ENCODE data around the gene CARM1.
"Not testable (repeated sequence)": the region's sequence is repeated elsewhere in the genome, so short reads cannot be mapped to it uniquely, and the experiment has no call there.

The CARM1 gene

DNA sequence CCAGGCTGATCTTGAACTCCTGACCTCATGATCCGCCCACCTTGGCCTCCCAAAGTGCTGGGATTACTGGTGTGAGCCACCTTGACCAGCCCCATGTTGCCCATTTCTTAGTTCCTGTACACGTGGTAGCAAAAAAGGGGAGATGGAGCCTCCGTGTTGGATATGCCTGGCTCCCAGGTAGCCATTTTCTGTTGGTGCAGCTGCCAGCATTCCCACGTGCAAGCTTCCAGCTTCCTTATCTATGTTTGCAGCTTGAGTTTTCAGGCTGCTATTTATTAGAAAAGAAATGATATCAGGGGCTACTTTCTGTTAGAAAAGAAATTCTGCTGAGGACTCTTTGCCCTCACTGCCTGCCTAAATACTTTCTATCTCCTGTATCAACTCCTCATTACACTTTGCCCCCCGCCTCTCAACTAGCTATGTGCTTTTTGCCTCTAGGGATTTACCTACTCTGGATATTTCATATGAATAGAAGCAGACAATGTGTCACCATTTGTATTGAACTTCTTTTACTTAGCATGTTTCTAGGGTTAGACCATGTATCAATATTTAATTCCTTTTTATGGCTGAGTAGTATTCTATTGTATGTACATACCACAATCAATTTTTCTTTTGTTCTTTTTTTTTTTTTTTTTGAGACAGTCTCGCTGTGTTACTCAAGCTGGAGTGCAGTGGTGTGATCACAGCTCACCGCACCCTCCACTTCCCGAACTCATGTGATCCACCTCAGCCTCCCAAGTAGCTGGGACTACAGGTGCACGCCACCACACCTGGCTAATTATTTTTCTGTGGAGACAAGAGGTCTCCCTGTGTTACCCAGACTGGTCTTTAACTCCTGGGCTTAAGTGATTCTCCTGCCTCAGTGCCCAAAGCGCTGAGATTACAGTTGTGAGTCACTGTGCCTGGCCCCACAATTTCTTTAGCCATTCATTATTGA is 32.0 kb upstream of the CARM1 start:
- no peak for DNase-seq (ENCODE audit: low read depth, low spot score)
- H3K4me3 ChIP-seq (ENCODE audit: low read length), result no peak overlapping the region

- H3K4me3 ChIP-seq (ENCODE audit: low read length), result no peak overlapping the region
- no peak for DNase-seq (ENCODE audit: low read depth, low spot score)
These were observed 28.6 kb upstream of the CARM1 start for GRCh38 chr19:10842788-10843187.

DNA sequence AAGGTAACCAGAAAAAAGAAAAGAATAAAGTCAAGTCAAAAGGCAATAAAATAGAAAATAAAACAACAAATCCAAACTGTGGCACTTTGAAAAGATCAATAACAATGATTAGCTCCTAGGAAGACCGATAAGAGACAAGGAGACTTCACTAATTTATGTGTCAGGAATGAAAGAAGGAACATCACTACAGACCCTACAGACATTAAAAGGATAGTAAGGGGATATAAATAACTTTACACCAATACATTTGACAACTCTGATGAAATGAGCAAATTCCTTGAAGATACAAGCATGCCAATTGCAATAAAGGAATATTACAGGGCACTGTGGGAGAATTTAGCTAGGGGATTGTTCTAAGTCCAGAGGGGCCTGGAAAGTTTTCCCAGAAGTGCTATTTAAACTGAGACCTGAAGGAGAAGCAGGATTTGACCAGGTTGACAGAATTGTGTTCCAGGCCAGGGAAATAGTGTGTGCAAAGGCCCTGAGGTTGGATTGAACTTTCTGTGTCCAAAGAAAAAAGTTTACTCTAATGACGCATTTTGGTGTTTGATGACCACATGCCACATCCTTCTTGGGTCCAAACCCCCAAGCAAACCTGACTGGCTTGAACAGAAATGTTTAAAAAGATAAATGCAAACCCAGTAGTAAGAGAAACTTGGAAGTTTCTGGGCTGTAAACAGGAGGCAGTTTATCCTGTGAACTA is 24.7 kb upstream of the CARM1 start:
- no peak overlapping the region for H3K4me3 ChIP-seq (ENCODE audit: low read length)
- DNase-seq (ENCODE audit: low read depth, low spot score), result no peak

DNA sequence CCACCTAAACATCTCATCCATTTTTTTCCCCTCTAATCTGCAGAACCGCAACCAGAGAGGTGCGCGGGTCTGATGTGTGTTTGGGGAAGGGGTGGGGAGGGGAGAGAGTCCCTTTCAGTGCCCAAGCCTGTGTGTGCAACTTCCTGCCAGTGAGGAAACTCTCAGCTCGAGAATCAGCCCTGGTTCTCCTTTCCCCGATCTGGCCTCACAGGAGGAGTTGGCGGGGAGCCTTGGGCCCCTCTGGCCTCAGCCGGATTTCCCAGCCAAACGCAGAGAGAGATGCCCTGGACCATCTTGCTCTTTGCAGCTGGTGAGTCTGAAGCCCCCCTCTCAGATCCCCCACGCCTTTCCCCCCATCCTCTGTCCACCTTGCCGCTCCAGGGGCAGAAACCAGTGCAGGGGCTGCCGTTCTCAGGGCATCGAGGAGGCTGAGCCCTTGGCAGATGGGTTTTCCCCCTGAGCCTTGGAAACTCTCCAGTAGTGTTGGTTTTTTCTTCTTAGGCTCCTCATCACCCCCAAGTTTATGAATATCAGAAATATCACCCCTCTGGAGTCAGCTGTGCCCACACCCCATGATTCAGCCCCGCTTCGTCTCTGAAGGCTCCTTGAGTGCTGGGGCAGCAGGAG is 23.0 kb upstream of the CARM1 start, which contains the start of gene C19orf38:
C19orf38 (plus strand) TSS at position 186 of the 627 bp plus-strand sequence; CDS start at position 280, 94 bp downstream.
- no peak for DNase-seq (ENCODE audit: low read depth, low spot score)
- no peak within 1 kb of the TSS for H3K4me3 ChIP-seq (ENCODE audit: low read length)

DNA sequence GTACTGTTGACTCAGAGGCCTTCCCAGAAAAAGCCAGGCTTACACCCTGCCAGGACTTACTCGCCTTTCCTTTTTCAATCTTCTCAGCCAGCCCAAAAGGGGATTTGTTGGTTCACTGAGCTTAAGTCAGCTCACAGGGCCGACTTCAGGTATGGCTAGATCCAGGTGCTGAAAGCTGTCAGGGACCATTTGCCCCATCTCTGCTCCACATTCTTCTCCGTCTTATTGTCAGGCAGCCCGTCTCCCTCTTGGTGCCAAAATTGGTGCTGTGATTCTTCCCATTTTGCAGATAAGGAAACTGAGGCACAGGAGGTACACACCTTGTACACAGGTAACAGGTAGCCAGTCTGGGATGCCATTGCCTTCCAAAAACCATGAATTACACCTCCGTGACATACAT is 20.7 kb upstream of the CARM1 start:
- H3K4me3 ChIP-seq (ENCODE audit: low read length), result no peak overlapping the region
- no peak for DNase-seq (ENCODE audit: low read depth, low spot score)

GRCh38 chr19:10852098-10852800 is 19.1 kb upstream of the CARM1 start:
- no peak for DNase-seq (ENCODE audit: low read depth, low spot score)
- H3K4me3 ChIP-seq (ENCODE audit: low read length), result no peak overlapping the region

DNA sequence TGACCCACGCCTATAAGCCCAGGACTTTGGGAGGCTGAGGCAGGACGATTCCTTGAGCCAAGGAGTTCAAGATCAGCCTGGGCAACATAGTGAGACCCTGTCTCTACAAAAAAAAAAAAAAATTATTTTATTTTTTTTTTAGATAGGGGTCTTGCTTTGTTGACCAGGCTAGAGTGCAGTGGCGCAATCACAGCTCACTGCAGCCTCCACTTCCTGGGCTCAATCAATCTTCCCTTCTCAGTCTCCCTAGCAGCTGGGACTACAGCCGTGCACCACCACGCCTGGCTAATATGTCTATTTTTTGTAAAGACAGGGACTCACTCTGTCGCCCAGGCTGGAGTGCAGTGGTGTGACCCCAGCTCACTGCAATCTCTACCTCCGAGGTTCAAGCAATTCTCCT is 18.4 kb upstream of the CARM1 start:
- no peak for DNase-seq (ENCODE audit: low read depth, low spot score)
- H3K4me3 ChIP-seq (ENCODE audit: low read length), result no peak overlapping the region

DNA sequence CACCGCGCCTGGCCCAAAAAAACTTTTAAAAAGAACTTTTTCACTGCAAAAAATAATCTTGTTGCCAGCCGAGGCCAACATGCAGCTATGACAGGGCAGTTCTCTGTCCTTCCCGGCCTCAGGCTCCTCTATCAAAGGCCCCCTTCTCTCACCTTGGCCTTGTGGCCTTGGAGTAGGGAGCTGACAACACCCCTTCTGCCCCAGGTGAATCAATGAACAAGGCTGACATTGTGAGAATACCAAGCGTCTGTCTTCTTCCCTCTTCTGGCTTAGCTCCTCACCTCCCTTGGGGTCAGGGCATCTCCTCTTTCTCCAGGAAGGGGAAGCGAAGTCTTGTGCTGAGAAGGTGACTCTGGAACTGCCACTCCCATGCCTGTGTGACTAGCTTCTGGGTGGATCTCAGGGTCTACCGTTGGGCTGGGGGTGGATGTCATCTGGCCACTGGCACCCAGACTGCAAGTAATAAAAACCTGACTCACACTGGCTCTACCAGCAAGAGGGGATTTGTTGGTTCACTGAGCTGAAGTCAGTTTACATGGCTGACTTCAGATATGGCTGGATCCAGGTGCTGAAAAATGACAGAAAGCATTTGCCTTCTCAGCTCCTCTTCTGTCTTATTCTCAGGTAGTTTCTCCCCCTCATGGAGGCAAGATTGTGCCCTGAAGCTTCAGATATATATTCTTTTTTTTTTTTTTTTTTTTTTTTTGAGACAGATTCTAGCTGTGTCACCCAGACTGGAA is 16.8 kb upstream of the CARM1 start:
- H3K4me3 ChIP-seq (ENCODE audit: low read length), result no peak overlapping the region
- DNase-seq (ENCODE audit: low read depth, low spot score), result no peak

DNA sequence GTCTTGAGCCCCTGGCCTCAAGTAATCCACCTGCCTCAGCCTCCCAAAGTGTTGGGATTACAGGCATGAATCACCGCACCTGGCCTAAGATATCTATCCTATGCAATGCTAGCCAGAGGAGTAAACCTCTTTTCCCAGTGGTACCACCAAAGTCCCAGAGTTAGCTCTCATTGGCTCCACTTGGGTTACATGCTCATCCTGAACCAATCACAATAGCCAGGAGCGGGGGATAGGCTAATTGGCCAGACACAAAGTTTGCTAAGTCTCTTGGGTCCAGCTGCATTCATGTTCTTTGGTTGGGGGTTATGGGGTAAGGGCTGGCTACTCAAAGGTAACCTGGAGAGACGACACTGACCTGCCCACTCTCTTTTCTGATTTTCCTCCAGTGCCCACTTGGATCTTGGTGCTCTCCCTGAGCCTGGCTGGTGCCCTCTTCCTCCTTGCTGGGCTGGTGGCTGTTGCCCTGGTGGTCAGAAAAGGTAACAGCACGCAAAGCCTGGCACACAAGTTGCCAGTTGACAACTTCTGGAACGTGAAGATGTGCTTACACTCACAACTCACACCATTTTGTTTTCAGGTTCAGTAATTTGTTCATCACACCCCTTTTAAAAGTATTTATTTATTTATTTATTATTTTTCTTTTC is 15.4 kb upstream of the CARM1 start:
- peak; percentile 40 for DNase-seq (ENCODE audit: low read depth, low spot score)

DNA sequence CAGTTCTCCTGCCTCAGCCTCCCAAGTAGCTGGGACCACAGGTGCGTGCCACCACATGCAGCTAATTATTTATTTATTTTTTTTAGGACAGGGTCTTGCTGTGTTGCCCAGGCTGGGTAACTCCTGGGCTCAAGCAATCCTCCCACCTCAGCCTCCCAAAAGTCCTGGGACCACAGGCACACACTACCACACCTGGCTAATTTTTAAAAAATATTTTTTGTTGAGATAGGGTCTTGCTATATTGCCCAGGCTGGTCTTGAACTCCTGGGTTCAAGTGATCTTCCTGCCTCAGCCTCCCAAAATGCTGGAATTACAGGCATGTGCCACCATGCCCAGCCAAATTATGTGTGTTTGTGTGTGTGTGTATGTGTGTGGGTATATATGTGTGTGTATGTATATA is 14.5 kb upstream of the CARM1 start:
- H3K4me3 ChIP-seq (ENCODE audit: low read length); DNase-seq (ENCODE audit: low read depth, low spot score): not testable (repeated sequence)

More for the DNA sequence above, 15.4 kb upstream of the CARM1 start:
- no peak overlapping the region for H3K4me3 ChIP-seq (ENCODE audit: low read length)

- peak; percentile 35 for DNase-seq (ENCODE audit: low read depth, low spot score)
These were observed 13.0 kb upstream of the CARM1 start for GRCh38 chr19:10858204-10858828.

DNA sequence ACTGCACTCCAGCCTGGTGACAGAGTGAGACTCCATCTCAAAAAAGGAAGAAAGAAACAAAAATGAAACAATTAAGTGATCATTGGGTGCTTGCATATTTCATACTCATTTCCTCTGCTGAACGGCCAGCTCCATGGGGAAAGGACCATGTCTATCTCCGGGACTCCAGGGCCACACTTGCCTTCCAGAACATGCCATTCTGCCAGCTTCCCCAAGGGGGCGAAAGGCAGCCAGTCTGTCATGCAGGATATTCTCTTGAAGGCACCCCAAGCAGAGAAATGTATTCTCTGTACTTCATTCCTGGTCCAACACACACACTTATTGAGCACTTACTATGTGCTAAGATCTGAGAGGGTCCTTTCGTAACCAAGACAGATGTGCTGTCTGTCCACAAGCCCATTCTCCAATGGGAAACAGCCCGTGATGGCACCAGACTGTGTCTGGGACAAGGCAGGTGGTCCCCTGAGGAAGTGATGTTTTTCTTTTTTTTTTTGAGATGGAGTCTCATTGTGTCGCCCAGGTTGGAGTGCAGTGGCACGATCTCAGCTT is 10.2 kb upstream of the CARM1 start:
- H3K4me3 ChIP-seq (ENCODE audit: low read length), result no peak overlapping the region
- peak; percentile 36 for DNase-seq (ENCODE audit: low read depth, low spot score)

More at GRCh38 chr19:10858204-10858828, 13.0 kb upstream of the CARM1 start:
- H3K4me3 ChIP-seq (ENCODE audit: low read length), result no peak overlapping the region

- H3K4me3 ChIP-seq (ENCODE audit: low read length), result no peak overlapping the region
- DNase-seq (ENCODE audit: low read depth, low spot score), result no peak
These were observed 8.7 kb upstream of the CARM1 start for GRCh38 chr19:10862561-10863106.

- H3K4me3 ChIP-seq (ENCODE audit: low read length), result no peak overlapping the region
- no peak for DNase-seq (ENCODE audit: low read depth, low spot score)
These were observed 8.1 kb upstream of the CARM1 start for GRCh38 chr19:10863107-10863717.

GRCh38 chr19:10864538-10864899 is 6.8 kb upstream of the CARM1 start:
- H3K4me3 ChIP-seq (ENCODE audit: low read length), result no peak overlapping the region
- peak; percentile 75 for DNase-seq (ENCODE audit: low read depth, low spot score)

GRCh38 chr19:10866495-10866894 is 4.9 kb upstream of the CARM1 start:
- no peak for DNase-seq (ENCODE audit: low read depth, low spot score)
- H3K4me3 ChIP-seq (ENCODE audit: low read length), result no peak overlapping the region
